EH (cell line): ENCODE results near the gene NLRX1.
"Not testable (repeated sequence)": the region's sequence is repeated elsewhere in the genome, so short reads cannot be mapped to it uniquely, and the experiment has no call there.

ENCODE experiments used
- DNase-seq: peaks from one replicate; pipeline ENCODE4 v3.0.0-alpha.2; 2015; ENCODE audit warnings: low read depth

Gene NLRX1

GRCh38 chr11:119168471-119169281 is at the start of gene NLRX1:
TSS of gene NLRX1 (plus strand) at chr11:119168725. CDS start at chr11:119171404, 2,679 bp downstream.
- peak; percentile 86 for DNase-seq

- DNase-seq, result no peak
These were observed 49.6 kb upstream of the NLRX1 start for GRCh38 chr11:119118946-119119345.

GRCh38 chr11:119120639-119121007 is 47.9 kb upstream of the NLRX1 start:
- peak; percentile 58 for DNase-seq

GRCh38 chr11:119121008-119121810 is 47.3 kb upstream of the NLRX1 start, which contains the start of gene HINFP:
TSS of gene HINFP (plus strand) at chr11:119121580. CDS start at chr11:119126945, 5,365 bp downstream.
- peak; percentile 99 for DNase-seq

- no peak for DNase-seq
These were observed 46.8 kb upstream of the NLRX1 start for GRCh38 chr11:119121811-119122124.

GRCh38 chr11:119125821-119126220 is 42.7 kb upstream of the NLRX1 start:
- no peak for DNase-seq

- no peak for DNase-seq
These were observed 41.8 kb upstream of the NLRX1 start for GRCh38 chr11:119126675-119127268.

- DNase-seq, result peak; percentile 37
These were observed 37.9 kb upstream of the NLRX1 start for GRCh38 chr11:119130662-119131061.

- no peak for DNase-seq
These were observed 34.0 kb upstream of the NLRX1 start for GRCh38 chr11:119134389-119134978.

GRCh38 chr11:119139276-119139675 is 29.2 kb upstream of the NLRX1 start:
- DNase-seq, result not testable (repeated sequence)

GRCh38 chr11:119144825-119145486 is 23.6 kb upstream of the NLRX1 start:
- DNase-seq, result peak; percentile 77

- DNase-seq, result no peak
These were observed 23.0 kb upstream of the NLRX1 start for GRCh38 chr11:119145551-119145950.

GRCh38 chr11:119147604-119148333 is 20.8 kb upstream of the NLRX1 start:
- DNase-seq, result no peak

GRCh38 chr11:119148720-119149017 is 19.9 kb upstream of the NLRX1 start:
- no peak for DNase-seq

GRCh38 chr11:119149018-119149785 is 19.3 kb upstream of the NLRX1 start, which contains the start of gene ABCG4:
TSS of gene ABCG4 (plus strand) at chr11:119149052. CDS start at chr11:119149966, 914 bp downstream.
- peak; percentile 36 for DNase-seq

GRCh38 chr11:119149786-119150275 is 18.7 kb upstream of the NLRX1 start:
- no peak for DNase-seq

GRCh38 chr11:119152043-119152442 is 16.5 kb upstream of the NLRX1 start:
- no peak for DNase-seq

GRCh38 chr11:119152604-119153003 is 15.9 kb upstream of the NLRX1 start:
- DNase-seq, result no peak

GRCh38 chr11:119153049-119153818 is 15.3 kb upstream of the NLRX1 start:
- DNase-seq, result no peak
